ENCODE results near the gene TOLLIP.

The TOLLIP gene

GRCh38 chr11:1290052-1291040 is 19.1 kb downstream of the TOLLIP start:
- in situ Hi-C loops (cut with MboI; ENCODE audit: low pct_unique_long_range_greater_than_20kb, low sequenced_read_pairs, unreplicated experiment), result no loop called here
- no peak for DNase-seq (ENCODE audit: low spot score)
- TF ChIP-seq CTCF (IDR thresholded peaks at IDR 0.05; ENCODE audit: extremely low read depth, insufficient read depth, missing control alignments), result no peak

- in situ Hi-C loops (cut with MboI; ENCODE audit: low pct_unique_long_range_greater_than_20kb, low sequenced_read_pairs, unreplicated experiment), result no loop called here
- DNase-seq (ENCODE audit: low spot score), result no peak
- no peak for TF ChIP-seq CTCF (IDR thresholded peaks at IDR 0.05; ENCODE audit: extremely low read depth, insufficient read depth, missing control alignments)
Observed at GRCh38 chr11:1289211-1289935, 20.1 kb downstream of the TOLLIP start.

- in situ Hi-C loops (cut with MboI; ENCODE audit: low pct_unique_long_range_greater_than_20kb, low sequenced_read_pairs, unreplicated experiment), result no loop called here
- no peak for DNase-seq (ENCODE audit: low spot score)
- no peak for TF ChIP-seq CTCF (IDR thresholded peaks at IDR 0.05; ENCODE audit: extremely low read depth, insufficient read depth, missing control alignments)
Observed at GRCh38 chr11:1288426-1289151, 20.8 kb downstream of the TOLLIP start.

GRCh38 chr11:1287928-1288327 is 21.5 kb downstream of the TOLLIP start:
- in situ Hi-C loops (cut with MboI; ENCODE audit: low pct_unique_long_range_greater_than_20kb, low sequenced_read_pairs, unreplicated experiment), result no loop called here
- no peak for DNase-seq (ENCODE audit: low spot score)
- TF ChIP-seq CTCF (IDR thresholded peaks at IDR 0.05; ENCODE audit: extremely low read depth, insufficient read depth, missing control alignments), result no peak

GRCh38 chr11:1285876-1286275 is 23.6 kb downstream of the TOLLIP start:
- no peak for DNase-seq (ENCODE audit: low spot score)
- in situ Hi-C loops (cut with MboI; ENCODE audit: low pct_unique_long_range_greater_than_20kb, low sequenced_read_pairs, unreplicated experiment), result no loop called here
- TF ChIP-seq CTCF (IDR thresholded peaks at IDR 0.05; ENCODE audit: extremely low read depth, insufficient read depth, missing control alignments), result no peak

- in situ Hi-C loops (cut with MboI; ENCODE audit: low pct_unique_long_range_greater_than_20kb, low sequenced_read_pairs, unreplicated experiment), result no loop called here
- DNase-seq (ENCODE audit: low spot score), result no peak
- TF ChIP-seq CTCF (IDR thresholded peaks at IDR 0.05; ENCODE audit: extremely low read depth, insufficient read depth, missing control alignments), result no peak
Observed at GRCh38 chr11:1285316-1285744, 24.1 kb downstream of the TOLLIP start.

All from GM13977 (cell line).